Left colon (tissue), 2 donors: ENCODE measurements around the gene TRIM8. TPM values are rescaled to one million over a fixed set of nuclear protein-coding genes. Genes with fewer than 3 reads are reported as not detected.

Source experiments
- total RNA-seq, 2 donors: library from RNA; stranded (reverse); fragmentation: NEBNext Ultra II Directional; extraction: Animal tissue kit (Norgen Biotek cat#: 25700); gene quantifications; one replicate each; pipeline ENCODE4 v1.2.1, GENCODE V29; 2021
- donor health status: DM: no; HTN: no; CAD: no.
- donor health status: DM: yes; HTN: yes; CAD: no.

The TRIM8 gene
- total RNA-seq, 2 donors from 2014 or later, result 58.4 to 64.0 TPM

Other genes starting within 250 kb of the TRIM8 start
- gene NFKB2, start 248.8 kb upstream of the TRIM8 start, total RNA-seq, result 10 to 100 TPM; 17.0 to 37.6 TPM
- 10 to 100 TPM in 1 of 2 donors, 1 to 10 TPM in 1; 4.1 to 26.1 TPM for gene PSD, start 225.7 kb upstream of the TRIM8 start, total RNA-seq
- 10 to 100 TPM; 22.5 to 27.8 TPM for gene FBXL15, start 223.6 kb upstream of the TRIM8 start, total RNA-seq
- gene CUEDC2, start 211.9 kb upstream of the TRIM8 start, total RNA-seq, result 10 to 100 TPM; 25.4 to 27.8 TPM
- 1 to 10 TPM; 2.1 to 2.2 TPM for gene C10orf95, start 192.9 kb upstream of the TRIM8 start, total RNA-seq
- 10 to 100 TPM; 78.8 to 79.6 TPM for gene ACTR1A, start 141.8 kb upstream of the TRIM8 start, total RNA-seq
- gene SUFU, start 140.5 kb upstream of the TRIM8 start, total RNA-seq, result 1 to 10 TPM; 8.0 to 9.3 TPM
- 1 to 10 TPM; 2.5 to 4.2 TPM for gene ARL3, start 69.9 kb downstream of the TRIM8 start, total RNA-seq
- gene SFXN2, start 70.2 kb downstream of the TRIM8 start, total RNA-seq, result 10 to 100 TPM; 11.7 to 15.0 TPM
- 10 to 100 TPM; 37.8 to 47.8 TPM for gene WBP1L, start 99.5 kb downstream of the TRIM8 start, total RNA-seq
- gene CYP17A1, start 192.9 kb downstream of the TRIM8 start, total RNA-seq, result not detected
- gene BORCS7, start 209.8 kb downstream of the TRIM8 start, total RNA-seq, result 10 to 100 TPM; 21.2 to 22.3 TPM
- gene AS3MT, start 225.0 kb downstream of the TRIM8 start, total RNA-seq, result 1 to 10 TPM in 1 of 2 donors, under 1 TPM in 1; 0.61 to 1.2 TPM